ENCODE measurements around the gene LSM3.

LSM3 gene

DNA sequence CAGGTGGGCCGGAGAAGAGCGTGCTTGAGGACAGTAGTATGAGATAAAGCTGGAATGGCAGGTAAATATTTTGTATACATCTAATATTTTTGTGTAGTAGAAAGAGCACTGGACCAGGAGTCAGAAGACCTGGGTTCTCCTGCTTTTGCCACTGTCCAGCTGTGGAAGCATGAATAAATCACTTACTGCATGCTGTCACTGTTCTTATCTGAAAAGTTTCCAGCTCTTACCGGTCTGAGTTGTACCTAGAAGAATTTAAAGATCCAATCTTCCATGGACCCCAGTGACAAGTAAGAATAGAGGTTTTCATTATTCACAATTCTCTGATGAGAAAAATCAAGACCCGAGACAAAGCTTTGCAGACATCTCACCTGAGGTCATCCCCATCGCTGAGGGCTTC lies 6.1 kb upstream of the LSM3 start:
- Histone ChIP-seq H3K36me3 (ENCODE audit: control insufficient read depth, insufficient read depth, low read length) (peaks cover 13% of the 10 kb centered on the region), H3K4me3 (replicated peaks; ENCODE audit: low read depth, low read length) (no peak overlapping the region), H3K27me3 (replicated peaks; ENCODE audit: control insufficient read depth, insufficient read depth, low read length) (no peaks in the 10 kb centered on the region)
- no peak for TF ChIP-seq CTCF (IDR thresholded peaks at IDR 0.05; ENCODE audit: insufficient read depth, low read length, poor library complexity, severe bottlenecking)
- no peak for DNase-seq (ENCODE audit: extremely low read depth, insufficient read length)

DNA sequence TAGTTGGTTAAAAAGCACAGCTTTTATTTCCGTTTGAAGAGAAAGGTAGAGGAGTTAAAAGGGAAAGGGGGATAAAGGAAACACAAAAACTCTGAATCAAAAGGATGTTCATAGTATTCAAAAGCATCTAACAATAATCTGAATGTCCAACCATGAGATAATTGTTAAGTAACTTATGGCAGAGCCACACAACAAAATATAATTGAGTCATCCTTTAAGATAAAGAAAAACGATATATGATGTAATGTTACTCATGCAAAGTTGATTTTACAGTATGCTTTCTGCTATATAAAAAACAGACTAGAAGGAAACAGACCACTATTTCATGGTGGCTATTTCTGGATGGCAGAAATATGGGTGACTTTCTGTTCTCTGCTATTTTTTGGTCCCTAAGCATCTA lies 4.1 kb upstream of the LSM3 start:
- H3K27me3 ChIP-seq (replicated peaks; ENCODE audit: control insufficient read depth, insufficient read depth, low read length) = no peaks in the 10 kb centered on the region
- no peak overlapping the region for H3K4me3 ChIP-seq (replicated peaks; ENCODE audit: low read depth, low read length)
- no peak for TF ChIP-seq CTCF (IDR thresholded peaks at IDR 0.05; ENCODE audit: insufficient read depth, low read length, poor library complexity, severe bottlenecking)
- H3K36me3 ChIP-seq (ENCODE audit: control insufficient read depth, insufficient read depth, low read length) = peaks cover 6% of the 10 kb centered on the region
- DNase-seq (ENCODE audit: extremely low read depth, insufficient read length) = no peak

DNA sequence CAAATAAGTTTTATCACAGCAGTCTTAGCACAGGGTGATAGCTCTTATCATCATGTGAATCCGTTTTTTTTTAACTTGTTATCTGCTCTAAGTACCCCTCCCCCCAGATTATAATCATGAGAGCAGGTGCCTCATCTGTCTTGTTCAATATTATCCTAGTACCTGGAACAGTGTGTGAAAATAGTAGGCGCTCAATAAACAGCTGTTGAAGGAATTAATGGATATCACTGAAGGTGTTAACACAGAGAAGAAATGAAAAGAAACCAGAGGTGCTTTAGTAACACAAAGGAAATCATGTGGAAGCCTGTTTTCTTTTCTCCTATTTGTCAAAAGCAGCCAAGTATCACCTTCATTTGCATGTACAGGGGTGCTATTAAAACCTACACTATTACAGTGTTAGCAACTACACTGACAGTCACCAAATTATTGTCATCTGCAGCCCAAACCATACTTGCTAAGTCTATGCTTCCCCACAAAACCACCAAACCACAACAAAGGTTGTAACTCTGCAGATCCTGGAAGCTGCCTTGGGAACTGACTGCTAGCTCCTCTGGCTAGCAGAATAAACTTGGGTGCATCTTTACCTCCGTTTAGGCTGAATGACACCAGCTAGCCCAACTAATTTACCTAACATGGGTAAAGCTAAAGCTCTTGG lies 3.1 kb upstream of the LSM3 start:
- TF ChIP-seq CTCF (IDR thresholded peaks at IDR 0.05; ENCODE audit: insufficient read depth, low read length, poor library complexity, severe bottlenecking) = no peak
- H3K27me3 ChIP-seq (replicated peaks; ENCODE audit: control insufficient read depth, insufficient read depth, low read length) = no peaks in the 10 kb centered on the region
- peak; percentile 18 for DNase-seq (ENCODE audit: extremely low read depth, insufficient read length)
- peaks cover 6% of the 10 kb centered on the region for H3K36me3 ChIP-seq (ENCODE audit: control insufficient read depth, insufficient read depth, low read length)
- H3K4me3 ChIP-seq (replicated peaks; ENCODE audit: low read depth, low read length) = peak overlapping the region; percentile 42

GRCh38 chr3:14177580-14178246 lies 904 bp upstream of the LSM3 start:
- no peak for TF ChIP-seq CTCF (IDR thresholded peaks at IDR 0.05; ENCODE audit: insufficient read depth, low read length, poor library complexity, severe bottlenecking)
- no peak for DNase-seq (ENCODE audit: extremely low read depth, insufficient read length)
- peak overlapping the region; percentile 81 for H3K4me3 ChIP-seq (replicated peaks; ENCODE audit: low read depth, low read length)
- no peaks in the 10 kb centered on the region for H3K27me3 ChIP-seq (replicated peaks; ENCODE audit: control insufficient read depth, insufficient read depth, low read length)
- H3K36me3 ChIP-seq (ENCODE audit: control insufficient read depth, insufficient read depth, low read length) = peaks cover 2% of the 10 kb centered on the region; the same call in 1 of the 2 replicates

GRCh38 chr3:14179114-14179465 lies 473 bp downstream of the LSM3 start:
- Histone ChIP-seq H3K4me3 (replicated peaks; ENCODE audit: low read depth, low read length) (peak overlapping the region; percentile 81), H3K36me3 (ENCODE audit: control insufficient read depth, insufficient read depth, low read length) (peaks cover 2% of the 10 kb centered on the region), H3K27me3 (replicated peaks; ENCODE audit: control insufficient read depth, insufficient read depth, low read length) (no peaks in the 10 kb centered on the region)
- DNase-seq (ENCODE audit: extremely low read depth, insufficient read length) = no peak
- TF ChIP-seq CTCF (IDR thresholded peaks at IDR 0.05; ENCODE audit: insufficient read depth, low read length, poor library complexity, severe bottlenecking) = no peak
